ENCODE results near the gene FAM117B. TPM values are rescaled to one million over a fixed set of nuclear protein-coding genes. Genes with fewer than 3 reads are reported as not detected.

FAM117B gene
- total RNA-seq, 1 experiment from 2014 or later: 24.0 TPM

- Mint-ChIP-seq H3K36me3 (ENCODE audit: insufficient read depth in 1 of 3, low read depth in 3 of 3) (peaks cover 0 to 4% (median 0%) of the 10 kb centered on the region in 3 experiments; a peak in 1 of 7 replicates), H3K27ac (peak overlapping the region; percentile 29 to 92 (median 91)), H3K4me1 (peaks cover 27 to 29% of the 10 kb centered on the region in 2 experiments), H3K27me3 (ENCODE audit: low read depth) (no peaks in the 10 kb centered on the region), H3K4me3 (peak overlapping the region; percentile 68 to 92), H3K9me3 (no peaks in the 10 kb centered on the region)
- Histone ChIP-seq H3K79me2 (ENCODE audit: insufficient read depth, low read length) (peaks cover 4% of the 10 kb centered on the region; the same call in 1 of the 2 replicates), H3K79me1 (ENCODE audit: insufficient read depth, low read depth, low read length, poor library complexity, severe bottlenecking) (peaks cover 10% of the 10 kb centered on the region), H2AFZ (ENCODE audit: low read length) (no peak overlapping the region), H3K56ac (ENCODE audit: insufficient read length, low read depth, low read length) (peak overlapping the region; percentile 56), H3K9ac (ENCODE audit: extremely low read depth, insufficient read length, low read length) (peak overlapping the region; percentile 84), H4K8ac (replicated peaks; ENCODE audit: insufficient read length, low read depth, low read length) (no peak overlapping the region), H3K18ac (ENCODE audit: insufficient read length, low read depth, low read length) (no peak overlapping the region), H2BK12ac (ENCODE audit: insufficient read length, low read depth, low read length) (no peak overlapping the region), H3K9me3 (ENCODE audit: control insufficient read depth, low read depth, low read length) (no peaks in the 10 kb centered on the region), H2BK120ac (ENCODE audit: low read depth, low read length, poor library complexity, severe bottlenecking) (no peak overlapping the region), H2AK5ac (ENCODE audit: insufficient read length, low read length) (no peak overlapping the region), H3K27ac (ENCODE audit: insufficient read length, low read depth, low read length) (peak overlapping the region; percentile 70), H3K4me1 (ENCODE audit: insufficient read depth, low read length) (no peaks in the 10 kb centered on the region), H2BK15ac (ENCODE audit: low read depth, low read length) (no peak overlapping the region), H3T11ph (ENCODE audit: low read length) (no peak overlapping the region), H4K91ac (ENCODE audit: insufficient read length, low read depth, low read length) (no peak overlapping the region), H3K23ac (ENCODE audit: insufficient read length, low read depth, low read length) (no peak overlapping the region), H3K23me2 (ENCODE audit: insufficient read length, low read depth, low read length, poor library complexity, severe bottlenecking) (peaks cover 4% of the 10 kb centered on the region), H3K14ac (ENCODE audit: insufficient read depth, low read length) (no peak overlapping the region; the same call in 1 of the 2 replicates), H4K20me1 (ENCODE audit: control insufficient read depth, insufficient read depth, insufficient read length) (peaks cover 2% of the 10 kb centered on the region), H2BK20ac (ENCODE audit: low read depth, low read length, poor library complexity, severe bottlenecking) (no peak overlapping the region), H3K4ac (ENCODE audit: low read depth, low read length) (no peak overlapping the region), H3K27me3 (ENCODE audit: insufficient read depth, low read length) (no peaks in the 10 kb centered on the region), H2BK5ac (ENCODE audit: insufficient read length, low read length) (no peak overlapping the region), H4K5ac (ENCODE audit: insufficient read length, low read depth, low read length) (peak overlapping the region; percentile 59), H3K4me2 (ENCODE audit: insufficient read depth, insufficient read length, low read length) (peak overlapping the region; percentile 99)
- no peak for DNase-seq
- no CpG with 5 or more reads among the region's 2 CpGs for WGBS (ENCODE audit: extremely low coverage, insufficient read length, low lambda C conversion rate)
- TF ChIP-seq, protein P1, sequence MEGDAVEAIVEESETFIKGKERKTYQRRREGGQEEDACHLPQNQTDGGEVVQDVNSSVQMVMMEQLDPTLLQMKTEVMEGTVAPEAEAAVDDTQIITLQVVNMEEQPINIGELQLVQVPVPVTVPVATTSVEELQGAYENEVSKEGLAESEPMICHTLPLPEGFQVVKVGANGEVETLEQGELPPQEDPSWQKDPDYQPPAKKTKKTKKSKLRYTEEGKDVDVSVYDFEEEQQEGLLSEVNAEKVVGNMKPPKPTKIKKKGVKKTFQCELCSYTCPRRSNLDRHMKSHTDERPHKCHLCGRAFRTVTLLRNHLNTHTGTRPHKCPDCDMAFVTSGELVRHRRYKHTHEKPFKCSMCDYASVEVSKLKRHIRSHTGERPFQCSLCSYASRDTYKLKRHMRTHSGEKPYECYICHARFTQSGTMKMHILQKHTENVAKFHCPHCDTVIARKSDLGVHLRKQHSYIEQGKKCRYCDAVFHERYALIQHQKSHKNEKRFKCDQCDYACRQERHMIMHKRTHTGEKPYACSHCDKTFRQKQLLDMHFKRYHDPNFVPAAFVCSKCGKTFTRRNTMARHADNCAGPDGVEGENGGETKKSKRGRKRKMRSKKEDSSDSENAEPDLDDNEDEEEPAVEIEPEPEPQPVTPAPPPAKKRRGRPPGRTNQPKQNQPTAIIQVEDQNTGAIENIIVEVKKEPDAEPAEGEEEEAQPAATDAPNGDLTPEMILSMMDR (conservative IDR thresholded peaks at IDR 0.05): no peak
Measured at GRCh38 chr2:202636213-202636513, 1.4 kb downstream of the FAM117B start.

Data from H9 (cell line).